H1 (cell line): Measurements from ENCODE around the gene RAD54L. TPM values are rescaled to one million over a fixed set of nuclear protein-coding genes. Genes with fewer than 3 reads are reported as not detected.
"Not testable (repeated sequence)": the region's sequence is repeated elsewhere in the genome, so short reads cannot be mapped to it uniquely, and the experiment has no call there.

ENCODE experiments used
- CTCF ChIA-PET: fragments of 300-600 bp; sonication (Branson Sonifier 250); formaldehyde crosslinking; loops from one replicate; lab custom pipeline; 2021; ENCODE audit not compliant: partially characterized antibody; lab: Charles Lee
- POLR2A ChIA-PET: fragments of 300-600 bp; sonication (Branson Sonifier 250); formaldehyde crosslinking; loops from one replicate; lab custom pipeline; 2021; ENCODE audit warnings: inconsistent platforms; ENCODE audit not compliant: partially characterized antibody; lab: Charles Lee
- DNase-seq, 2 experiments: peaks; one replicate each; pipeline versions ENCODE4 v3.0.0 to v3.0.0-alpha.2; 2010 to 2022; ENCODE audit warnings: low spot score in 2 of 2, low read depth in 1 of 2, mixed read lengths in 1 of 2
- FAIRE-seq: peaks from 2 replicates; lab custom pipeline; 2011; peaks lifted over from hg19 to GRCh38; lab: Jason Lieb, UNC
- H2AFZ ChIP-seq: 2 replicates; pipeline ENCODE4 v1.8.1; 2012; ENCODE audit warnings: low read length, inconsistent platforms
- H2AK5ac ChIP-seq: 2 replicates; pipeline ENCODE4 v1.6.1; 2013; ENCODE audit warnings: low read depth, low read length
- H2BK120ac ChIP-seq: replicated peaks from 2 replicates; pipeline ENCODE3; 2013; ENCODE audit warnings: low read depth, low read length, inconsistent platforms
- H2BK12ac ChIP-seq: 2 replicates; pipeline ENCODE4 v1.6.1; 2013; ENCODE audit warnings: low read depth, low read length
- H2BK15ac ChIP-seq: 2 replicates; pipeline ENCODE4 v1.6.1; 2013; ENCODE audit warnings: low read length
- H2BK20ac ChIP-seq: 2 replicates; pipeline ENCODE4 v1.6.1; 2013; ENCODE audit warnings: low read length
- H2BK5ac ChIP-seq: 2 replicates; pipeline ENCODE4 v1.6.1; 2013; ENCODE audit warnings: low read depth, low read length
- H3K14ac ChIP-seq: 2 replicates; pipeline ENCODE4 v1.6.1; 2013; ENCODE audit warnings: inconsistent platforms; ENCODE audit not compliant: insufficient read length
- H3K18ac ChIP-seq: 2 replicates; pipeline ENCODE4 v1.6.1; 2013; ENCODE audit warnings: low read length; ENCODE audit errors: extremely low read depth
- H3K23ac ChIP-seq: 2 replicates; pipeline ENCODE4 v1.6.1; 2013; ENCODE audit warnings: inconsistent platforms; ENCODE audit not compliant: insufficient read length
- H3K23me2 ChIP-seq: 2 replicates; pipeline ENCODE4 v1.6.1; 2013; ENCODE audit warnings: low read depth, low read length
- H3K27ac ChIP-seq: 2 replicates; pipeline ENCODE4 v1.6.1; 2011; ENCODE audit warnings: low read depth, low read length, inconsistent platforms
- H3K27me3 ChIP-seq, 4 experiments: replicated peaks in 1 of 4; 1 replicate in 1 of 4; 2 replicates in 3 of 4; pipeline versions ENCODE4 v1.6.1 to v1.8.1; 2011 to 2013; ENCODE audit warnings: low read length in 3 of 4, mild to moderate bottlenecking in 3 of 4, inconsistent platforms in 2 of 4, mixed read lengths in 2 of 4, moderate library complexity in 1 of 4; ENCODE audit not compliant: control insufficient read depth in 3 of 4, insufficient read depth in 3 of 4; ENCODE audit errors: extremely low read depth in 1 of 4
- H3K36me3 ChIP-seq, 4 experiments: 2 replicates each; pipeline versions ENCODE4 v1.6.1 to v1.8.1; 2011 to 2013; ENCODE audit warnings: mild to moderate bottlenecking in 4 of 4, low read length in 3 of 4, moderate library complexity in 2 of 4, control low read depth in 1 of 4, inconsistent platforms in 1 of 4; ENCODE audit not compliant: insufficient read depth in 4 of 4, control insufficient read depth in 2 of 4
- H3K4ac ChIP-seq: replicated peaks from 2 replicates; pipeline ENCODE3; 2013; ENCODE audit warnings: low read length, low read depth, mixed read lengths, inconsistent platforms; ENCODE audit not compliant: insufficient read length
- H3K4me1 ChIP-seq, 4 experiments: replicated peaks in 1 of 4; 1 replicate in 1 of 4; 2 replicates in 3 of 4; pipeline versions ENCODE4 v1.6.1 to v1.8.1; 2011 to 2013; ENCODE audit warnings: low read length in 3 of 4, inconsistent platforms in 2 of 4, mixed read lengths in 1 of 4; ENCODE audit not compliant: insufficient read depth in 4 of 4, control insufficient read depth in 3 of 4
- H3K4me2 ChIP-seq, 2 experiments: 2 replicates each; pipeline versions ENCODE4 v1.6.1 to v1.8.1; 2011 to 2013; ENCODE audit warnings: low read depth in 2 of 2, low read length in 2 of 2, control low read depth in 1 of 2, inconsistent platforms in 1 of 2, mild to moderate bottlenecking in 1 of 2; ENCODE audit not compliant: insufficient read depth in 1 of 2
- H3K4me3 ChIP-seq, 4 experiments: fragments of 200-600, 300-600 bp in 1 of 4; sonication (generic), shearing (Covaris generic), sonication (Bioruptor Twin) in 1 of 4; 2 replicates each; pipeline versions ENCODE4 v1.5.1 to v1.8.1; 2011 to 2016; ENCODE audit warnings: low read length in 4 of 4, low read depth in 3 of 4, control low read depth in 2 of 4, inconsistent platforms in 2 of 4, mild to moderate bottlenecking in 2 of 4, mixed read lengths in 1 of 4, moderate library complexity in 1 of 4; ENCODE audit not compliant: insufficient read depth in 2 of 4; ENCODE audit errors: extremely low read depth in 1 of 4
- H3K56ac ChIP-seq: replicated peaks from 2 replicates; pipeline ENCODE3; 2013; ENCODE audit warnings: low read depth, mild to moderate bottlenecking, mixed read lengths, low read length, inconsistent platforms; ENCODE audit not compliant: insufficient read length
- H3K79me1 ChIP-seq: 2 replicates; pipeline ENCODE4 v1.6.1; 2013; ENCODE audit warnings: low read depth, low read length, control low read depth
- H3K79me2 ChIP-seq, 2 experiments: 2 replicates each; pipeline versions ENCODE4 v1.6.1 to v1.8.1; 2012 to 2013; ENCODE audit warnings: low read length in 2 of 2, mild to moderate bottlenecking in 2 of 2, inconsistent platforms in 1 of 2; ENCODE audit not compliant: insufficient read depth in 2 of 2, control insufficient read depth in 1 of 2
- H3K9ac ChIP-seq, 4 experiments: replicated peaks in 1 of 4; 1 replicate in 1 of 4; 2 replicates in 3 of 4; pipeline versions ENCODE4 v1.6.1 to v1.8.1; 2011 to 2013; ENCODE audit warnings: low read depth in 3 of 4, low read length in 3 of 4, control low read depth in 2 of 4, mild to moderate bottlenecking in 2 of 4, moderate library complexity in 2 of 4, inconsistent platforms in 1 of 4; ENCODE audit errors: extremely low read depth in 1 of 4
- H3K9me3 ChIP-seq, 2 experiments: 2 replicates each; pipeline versions ENCODE4 v1.6.1 to v1.8.1; 2012 to 2013; ENCODE audit warnings: mild to moderate bottlenecking in 2 of 2, moderate library complexity in 2 of 2, control low read depth in 1 of 2, inconsistent platforms in 1 of 2, low read depth in 1 of 2, low read length in 1 of 2, mixed read lengths in 1 of 2; ENCODE audit not compliant: insufficient read depth in 2 of 2
- H4K20me1 ChIP-seq, 2 experiments: replicated peaks in 1 of 2; 2 replicates each; pipeline versions ENCODE3 to v1.8.1; 2011 to 2013; ENCODE audit warnings: inconsistent platforms in 2 of 2, low read length in 2 of 2, mild to moderate bottlenecking in 1 of 2; ENCODE audit not compliant: insufficient read depth in 2 of 2, control insufficient read depth in 1 of 2
- H4K5ac ChIP-seq: 2 replicates; pipeline ENCODE4 v1.6.1; 2013; ENCODE audit warnings: low read length, low read depth, mixed read lengths, inconsistent platforms; ENCODE audit not compliant: insufficient read length
- H4K8ac ChIP-seq: 2 replicates; pipeline ENCODE4 v1.8.0; 2013; ENCODE audit warnings: mild to moderate bottlenecking, moderate library complexity, low read length, inconsistent platforms; ENCODE audit not compliant: insufficient read depth; ENCODE audit errors: extremely low read depth
- H4K91ac ChIP-seq: replicated peaks from 2 replicates; pipeline ENCODE3; 2013; ENCODE audit warnings: low read length, mixed read lengths, inconsistent platforms; ENCODE audit not compliant: insufficient read length
- WGBS, 2 experiments: shearing (Covaris generic) in 1 of 2; methylation state at CpG; one replicate each; pipeline versions ENCODE4 v1.1.6 to v1.1.7; 2013 to 2015; ENCODE audit warnings: low lambda C conversion rate in 2 of 2, mixed read lengths in 2 of 2, inconsistent platforms in 1 of 2, low coverage in 1 of 2, missing lambda C conversion rate in 1 of 2; ENCODE audit not compliant: insufficient replicate concordance in 2 of 2, insufficient coverage in 1 of 2, insufficient read length in 1 of 2; ENCODE audit errors: extremely low coverage in 1 of 2, missing lambda C conversion rate in 1 of 2; 5-methylcytosine and 5-hydroxymethylcytosine counted together
- polyA plus RNA-seq, 7 experiments: library from polyadenylated mRNA; depleted of rRNA in 3 of 7; stranded (reverse) in 5 of 7; unstranded in 2 of 7; fragments of >200 nt in 5 of 7; fragments of 200-250 nt in 2 of 7; gene quantifications; 1 replicate in 5 of 7; 2 replicates in 1 of 7; 4 replicates in 1 of 7; pipeline versions ENCODE4 v1.2.1 to v1.2.3, GENCODE V29; 2011 to 2013; ENCODE audit warnings: missing spikeins in 2 of 7, mixed read lengths in 2 of 7
- total RNA-seq: library from RNA; stranded (reverse); fragmentation: NEBNext Ultra II Directional; extraction: Animal tissue kit (Norgen Biotek cat#: 25700); gene quantifications from 2 replicates; pipeline ENCODE4 v1.2.1, GENCODE V29; 2021

RAD54L gene
- total and polyA plus RNA-seq, 2 of the 8 experiments (the other 6 are each of a cell fraction or from before 2014, with no cell fraction given), result 43.5 to 50.3 TPM

GRCh38 chr1:46246136-46246535 lies 1.4 kb upstream of the RAD54L start:
- not testable (repeated sequence) for H2BK120ac ChIP-seq, H2AFZ ChIP-seq, H2BK12ac ChIP-seq, H4K5ac ChIP-seq, H3K27ac ChIP-seq, H3K23ac ChIP-seq, H3K18ac ChIP-seq, H3K14ac ChIP-seq, H3K56ac ChIP-seq, H2BK5ac ChIP-seq, H2BK20ac ChIP-seq, H4K91ac ChIP-seq, H3K9me3 ChIP-seq, H3K27me3 ChIP-seq, H3K23me2 ChIP-seq, H4K20me1 ChIP-seq, H3K9ac ChIP-seq, H2AK5ac ChIP-seq, H3K4ac ChIP-seq, DNase-seq, FAIRE-seq, H3K79me1 ChIP-seq, H4K8ac ChIP-seq
- CTCF ChIA-PET, result interaction anchor here (0.6 to 4.6 kb wide), 7 partner anchors 12 to 98 kb away, joined by 3 to 55 read pairs (median 3); no protein-coding TSS in a partner anchor
- POLR2A ChIA-PET, result interaction anchor here (0.7 to 10.6 kb wide), 13 partner anchors 11 to 111 kb away, joined by 3 to 100 read pairs (median 4); partner anchors contain the start of gene LURAP1
- Histone ChIP-seq H3K79me2 (peaks cover 3 to 22% of the 10 kb centered on the region in 2 experiments), H3K4me3 (peak overlapping the region in 1 of 4 experiments; percentile 87; a peak in 2 of 8 replicates), H3K36me3 (peaks cover 8 to 19% (median 15%) of the 10 kb centered on the region in 4 experiments), H2BK15ac (0 out of 2 replicates have a peak overlapping the region, but pooled peaks have one; percentile 81), H3K4me2 (peak overlapping the region; percentile 84 to 99; a peak in 2 of 4 replicates), H3K4me1 (peaks cover 4 to 15% (median 5%) of the 10 kb centered on the region in 4 experiments; a peak in 5 of 7 replicates)
- 93% methylated on average over 15 of the region's 17 CpGs; no CpG with 5 or more reads in 1 of the 2 experiments for WGBS, 2 experiments
